ENCODE measurements around the gene AARS1.

DNA sequence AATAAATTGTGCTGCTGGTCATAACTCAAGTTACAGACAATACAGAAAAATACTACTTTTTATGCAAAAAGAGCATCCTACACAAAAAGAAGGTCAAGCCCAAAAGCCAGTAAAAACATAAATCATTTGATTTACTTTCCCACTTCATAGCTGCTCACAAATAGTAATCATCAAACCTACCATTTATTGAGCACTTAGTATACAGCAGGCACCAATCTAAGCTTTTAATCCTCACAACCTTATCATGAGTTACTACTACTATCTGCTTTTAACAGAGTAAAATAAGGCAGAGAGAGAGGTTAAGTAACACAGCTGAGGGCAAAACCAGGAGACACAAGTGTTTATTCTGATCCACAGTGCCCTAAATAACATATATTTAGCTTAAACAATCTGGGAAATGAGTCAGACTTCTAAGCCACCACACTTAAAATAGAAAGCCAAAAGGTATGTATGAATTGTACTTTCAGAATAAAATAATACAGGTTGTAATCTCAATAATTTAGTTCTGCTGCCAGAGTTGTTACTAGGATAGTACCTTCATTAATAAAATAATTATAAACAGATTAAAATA is 1.7 kb upstream of the AARS1 start:
- TF ChIP-seq, protein P1, sequence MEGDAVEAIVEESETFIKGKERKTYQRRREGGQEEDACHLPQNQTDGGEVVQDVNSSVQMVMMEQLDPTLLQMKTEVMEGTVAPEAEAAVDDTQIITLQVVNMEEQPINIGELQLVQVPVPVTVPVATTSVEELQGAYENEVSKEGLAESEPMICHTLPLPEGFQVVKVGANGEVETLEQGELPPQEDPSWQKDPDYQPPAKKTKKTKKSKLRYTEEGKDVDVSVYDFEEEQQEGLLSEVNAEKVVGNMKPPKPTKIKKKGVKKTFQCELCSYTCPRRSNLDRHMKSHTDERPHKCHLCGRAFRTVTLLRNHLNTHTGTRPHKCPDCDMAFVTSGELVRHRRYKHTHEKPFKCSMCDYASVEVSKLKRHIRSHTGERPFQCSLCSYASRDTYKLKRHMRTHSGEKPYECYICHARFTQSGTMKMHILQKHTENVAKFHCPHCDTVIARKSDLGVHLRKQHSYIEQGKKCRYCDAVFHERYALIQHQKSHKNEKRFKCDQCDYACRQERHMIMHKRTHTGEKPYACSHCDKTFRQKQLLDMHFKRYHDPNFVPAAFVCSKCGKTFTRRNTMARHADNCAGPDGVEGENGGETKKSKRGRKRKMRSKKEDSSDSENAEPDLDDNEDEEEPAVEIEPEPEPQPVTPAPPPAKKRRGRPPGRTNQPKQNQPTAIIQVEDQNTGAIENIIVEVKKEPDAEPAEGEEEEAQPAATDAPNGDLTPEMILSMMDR (IDR thresholded peaks at IDR 0.05; ENCODE audit: poor library complexity): no peak
- TF ChIP-seq EZH2 (IDR thresholded peaks at IDR 0.05; ENCODE audit: borderline replicate concordance): no peak

Measured in hepatocyte (in vitro differentiated cells).